ENCODE measurements around the gene OAF.

The OAF gene

DNA sequence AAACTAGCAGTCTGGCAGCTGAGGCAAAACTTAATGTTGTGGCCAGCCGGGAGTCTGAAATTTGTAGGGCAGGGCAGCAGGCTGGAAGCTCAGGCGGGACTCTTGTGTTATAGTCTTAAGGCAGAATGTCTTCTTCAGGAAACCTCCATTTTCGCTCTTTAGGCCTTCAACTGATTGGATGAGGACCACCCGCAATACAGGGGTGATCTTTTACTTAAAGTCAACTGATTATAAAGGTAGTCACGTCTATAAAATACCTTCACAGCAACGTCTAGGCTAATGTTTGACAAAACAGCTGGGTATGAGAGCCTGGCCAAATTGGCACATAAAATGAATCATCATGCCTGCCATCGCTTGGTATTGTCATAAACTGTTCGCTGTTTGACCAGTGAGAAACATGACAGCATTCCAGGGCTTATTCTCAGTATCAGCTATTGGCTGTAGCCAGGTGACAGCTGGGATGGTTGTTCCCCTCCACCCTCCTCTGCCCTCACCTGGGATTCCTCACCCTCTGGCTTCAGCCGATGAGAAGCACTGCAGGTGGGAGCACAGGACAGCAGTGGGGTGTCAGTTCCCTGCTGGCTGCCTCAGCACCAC, 22.5 kb downstream of the OAF start:
- H4K20me1 ChIP-seq (ENCODE audit: control insufficient read depth, insufficient read depth, low read depth, low read length), result no peaks in the 10 kb centered on the region
- H3K4me1 ChIP-seq (ENCODE audit: control insufficient read depth, low read length), result peaks cover 8% of the 10 kb centered on the region
- no peaks in the 10 kb centered on the region for H3K9me2 ChIP-seq (replicated peaks; ENCODE audit: control insufficient read depth, low read length)
- no peaks in the 10 kb centered on the region for H3K36me3 ChIP-seq (ENCODE audit: control insufficient read depth, low read length)
- no peaks in the 10 kb centered on the region for H3K79me2 ChIP-seq (ENCODE audit: control insufficient read depth, low read length)
- H3K27ac ChIP-seq (ENCODE audit: low read depth, low read length), result no peak overlapping the region
- no peaks in the 10 kb centered on the region for H3K9me3 ChIP-seq (ENCODE audit: control insufficient read depth, insufficient read depth, low read length)
- no peaks in the 10 kb centered on the region for H3F3A ChIP-seq (ENCODE audit: control insufficient read depth, insufficient read depth)
- H3K27me3 ChIP-seq (ENCODE audit: control insufficient read depth, low read length), result peaks cover 15% of the 10 kb centered on the region
- no peak for TF ChIP-seq EZH2phosphoT487 (IDR thresholded peaks at IDR 0.05; ENCODE audit: borderline replicate concordance, low read length)
- TF ChIP-seq, protein P1, sequence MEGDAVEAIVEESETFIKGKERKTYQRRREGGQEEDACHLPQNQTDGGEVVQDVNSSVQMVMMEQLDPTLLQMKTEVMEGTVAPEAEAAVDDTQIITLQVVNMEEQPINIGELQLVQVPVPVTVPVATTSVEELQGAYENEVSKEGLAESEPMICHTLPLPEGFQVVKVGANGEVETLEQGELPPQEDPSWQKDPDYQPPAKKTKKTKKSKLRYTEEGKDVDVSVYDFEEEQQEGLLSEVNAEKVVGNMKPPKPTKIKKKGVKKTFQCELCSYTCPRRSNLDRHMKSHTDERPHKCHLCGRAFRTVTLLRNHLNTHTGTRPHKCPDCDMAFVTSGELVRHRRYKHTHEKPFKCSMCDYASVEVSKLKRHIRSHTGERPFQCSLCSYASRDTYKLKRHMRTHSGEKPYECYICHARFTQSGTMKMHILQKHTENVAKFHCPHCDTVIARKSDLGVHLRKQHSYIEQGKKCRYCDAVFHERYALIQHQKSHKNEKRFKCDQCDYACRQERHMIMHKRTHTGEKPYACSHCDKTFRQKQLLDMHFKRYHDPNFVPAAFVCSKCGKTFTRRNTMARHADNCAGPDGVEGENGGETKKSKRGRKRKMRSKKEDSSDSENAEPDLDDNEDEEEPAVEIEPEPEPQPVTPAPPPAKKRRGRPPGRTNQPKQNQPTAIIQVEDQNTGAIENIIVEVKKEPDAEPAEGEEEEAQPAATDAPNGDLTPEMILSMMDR (IDR thresholded peaks at IDR 0.05; ENCODE audit: low read depth, low read length, poor library complexity, severe bottlenecking), result no peak
- H3K4me3 ChIP-seq (ENCODE audit: low read length), result no peak overlapping the region
- no peak overlapping the region for H3K4me2 ChIP-seq (ENCODE audit: low read length)

DNA sequence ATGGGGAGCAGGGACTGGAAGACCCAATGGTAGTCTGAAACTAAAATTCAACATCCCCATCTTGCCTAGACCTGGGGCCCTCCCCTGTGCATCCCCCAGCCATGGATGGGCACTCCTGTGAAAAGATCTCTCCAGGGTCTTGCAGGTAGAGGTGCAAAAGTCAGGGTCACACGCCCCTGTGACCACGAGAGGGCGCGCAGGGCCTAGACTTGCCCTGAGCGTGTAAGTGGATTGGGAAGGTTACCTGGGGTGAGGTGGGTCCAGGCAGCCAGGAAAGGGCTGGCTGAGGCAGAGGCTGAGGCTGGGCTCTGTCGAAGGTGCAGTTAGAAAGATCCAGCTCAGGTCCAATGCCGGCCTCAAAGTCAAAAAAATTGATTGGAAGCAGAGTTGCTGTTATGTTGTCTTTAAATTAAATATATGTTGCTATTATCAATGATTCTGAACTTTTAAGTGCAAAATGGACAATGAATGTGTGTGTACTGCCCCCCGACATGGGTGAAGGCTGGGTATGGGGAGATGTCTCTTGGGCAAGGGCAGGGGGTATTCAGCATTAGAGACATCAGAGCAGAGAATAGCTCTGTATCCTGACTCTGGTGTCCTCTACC, 24.3 kb downstream of the OAF start:
- Histone ChIP-seq H3K4me3 (ENCODE audit: low read length) (no peak overlapping the region), H3K4me2 (ENCODE audit: low read length) (no peak overlapping the region), H3F3A (ENCODE audit: control insufficient read depth, insufficient read depth) (no peaks in the 10 kb centered on the region), H3K79me2 (ENCODE audit: control insufficient read depth, low read length) (no peaks in the 10 kb centered on the region), H3K27me3 (ENCODE audit: control insufficient read depth, low read length) (peaks cover 15% of the 10 kb centered on the region), H3K27ac (ENCODE audit: low read depth, low read length) (no peak overlapping the region), H3K9me2 (replicated peaks; ENCODE audit: control insufficient read depth, low read length) (no peaks in the 10 kb centered on the region), H3K36me3 (ENCODE audit: control insufficient read depth, low read length) (no peaks in the 10 kb centered on the region), H4K20me1 (ENCODE audit: control insufficient read depth, insufficient read depth, low read depth, low read length) (no peaks in the 10 kb centered on the region), H3K9me3 (ENCODE audit: control insufficient read depth, insufficient read depth, low read length) (no peaks in the 10 kb centered on the region), H3K4me1 (ENCODE audit: control insufficient read depth, low read length) (peaks cover 8% of the 10 kb centered on the region)
- no peak for TF ChIP-seq EZH2phosphoT487 (IDR thresholded peaks at IDR 0.05; ENCODE audit: borderline replicate concordance, low read length)
- TF ChIP-seq, protein P1 (IDR thresholded peaks at IDR 0.05; ENCODE audit: low read depth, low read length, poor library complexity, severe bottlenecking), result peak; percentile 88

DNA sequence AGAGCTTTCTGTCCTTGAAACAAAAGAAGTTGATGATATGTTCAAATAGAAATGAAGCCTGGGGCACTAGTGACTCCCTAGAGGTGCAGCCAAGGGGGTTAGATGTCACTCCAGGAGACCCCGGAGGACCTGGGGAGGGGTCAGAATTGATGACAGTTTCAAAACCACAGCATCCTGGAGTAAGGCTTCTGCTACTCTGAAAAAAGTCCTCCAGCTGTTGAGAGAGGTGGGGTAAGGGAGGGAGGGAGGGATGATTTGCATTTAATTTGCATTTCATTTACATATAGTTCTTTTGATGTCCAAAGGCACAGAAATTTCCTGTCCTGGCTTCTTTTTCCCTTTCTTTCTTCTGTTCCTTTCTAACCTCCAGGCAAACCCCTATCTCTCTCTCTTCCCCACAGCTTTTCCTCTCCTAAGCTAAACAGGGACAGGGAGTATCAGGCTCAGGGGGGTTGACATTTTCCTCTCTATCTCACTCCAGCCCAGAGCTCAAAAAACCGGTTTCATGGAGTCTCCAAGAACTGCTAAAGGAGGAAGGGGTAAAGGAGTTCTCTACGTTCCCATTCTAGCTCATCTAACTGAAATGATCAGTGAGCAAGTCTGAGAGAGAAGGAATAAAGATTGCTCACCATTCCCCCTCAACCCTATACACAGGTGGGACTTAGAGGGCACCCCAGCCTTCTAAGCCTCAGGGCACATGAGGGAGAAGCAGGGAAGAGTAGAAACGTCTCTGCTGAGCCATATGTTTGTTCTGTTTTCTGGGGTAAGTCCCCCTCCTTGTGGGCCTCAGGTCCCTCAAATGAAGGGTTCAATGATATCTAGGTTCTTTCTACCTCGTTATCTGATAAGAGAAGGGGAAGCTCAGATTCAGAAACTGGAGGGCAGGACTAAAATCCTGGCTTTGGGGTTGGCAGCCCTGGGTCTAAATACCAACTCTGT, 25.6 kb downstream of the OAF start:
- H3K36me3 ChIP-seq (ENCODE audit: control insufficient read depth, low read length), result no peaks in the 10 kb centered on the region
- H3K27me3 ChIP-seq (ENCODE audit: control insufficient read depth, low read length), result peaks cover 15% of the 10 kb centered on the region
- no peaks in the 10 kb centered on the region for H4K20me1 ChIP-seq (ENCODE audit: control insufficient read depth, insufficient read depth, low read depth, low read length)
- no peaks in the 10 kb centered on the region for H3K9me2 ChIP-seq (replicated peaks; ENCODE audit: control insufficient read depth, low read length)
- no peak overlapping the region for H3K4me3 ChIP-seq (ENCODE audit: low read length)
- no peaks in the 10 kb centered on the region for H3K79me2 ChIP-seq (ENCODE audit: control insufficient read depth, low read length)
- no peak overlapping the region for H3K4me2 ChIP-seq (ENCODE audit: low read length)
- H3K9me3 ChIP-seq (ENCODE audit: control insufficient read depth, insufficient read depth, low read length), result no peaks in the 10 kb centered on the region
- TF ChIP-seq, protein P1 (IDR thresholded peaks at IDR 0.05; ENCODE audit: low read depth, low read length, poor library complexity, severe bottlenecking), result no peak
- no peak for TF ChIP-seq EZH2phosphoT487 (IDR thresholded peaks at IDR 0.05; ENCODE audit: borderline replicate concordance, low read length)
- peaks cover 8% of the 10 kb centered on the region for H3K4me1 ChIP-seq (ENCODE audit: control insufficient read depth, low read length)
- H3K27ac ChIP-seq (ENCODE audit: low read depth, low read length), result no peak overlapping the region
- no peaks in the 10 kb centered on the region for H3F3A ChIP-seq (ENCODE audit: control insufficient read depth, insufficient read depth)

Data from DOHH2 (cell line).